ENCODE data around the gene COL9A3. TPM values are rescaled to one million over a fixed set of nuclear protein-coding genes. Genes with fewer than 3 reads are reported as not detected.
A peak's percentile ranks its signal among the peaks of the same experiment; 100 is the strongest.

Gene COL9A3
- total RNA-seq, 6 experiments from 2014 or later = 1.5 to 7.6 (median 3.5) TPM

DNA sequence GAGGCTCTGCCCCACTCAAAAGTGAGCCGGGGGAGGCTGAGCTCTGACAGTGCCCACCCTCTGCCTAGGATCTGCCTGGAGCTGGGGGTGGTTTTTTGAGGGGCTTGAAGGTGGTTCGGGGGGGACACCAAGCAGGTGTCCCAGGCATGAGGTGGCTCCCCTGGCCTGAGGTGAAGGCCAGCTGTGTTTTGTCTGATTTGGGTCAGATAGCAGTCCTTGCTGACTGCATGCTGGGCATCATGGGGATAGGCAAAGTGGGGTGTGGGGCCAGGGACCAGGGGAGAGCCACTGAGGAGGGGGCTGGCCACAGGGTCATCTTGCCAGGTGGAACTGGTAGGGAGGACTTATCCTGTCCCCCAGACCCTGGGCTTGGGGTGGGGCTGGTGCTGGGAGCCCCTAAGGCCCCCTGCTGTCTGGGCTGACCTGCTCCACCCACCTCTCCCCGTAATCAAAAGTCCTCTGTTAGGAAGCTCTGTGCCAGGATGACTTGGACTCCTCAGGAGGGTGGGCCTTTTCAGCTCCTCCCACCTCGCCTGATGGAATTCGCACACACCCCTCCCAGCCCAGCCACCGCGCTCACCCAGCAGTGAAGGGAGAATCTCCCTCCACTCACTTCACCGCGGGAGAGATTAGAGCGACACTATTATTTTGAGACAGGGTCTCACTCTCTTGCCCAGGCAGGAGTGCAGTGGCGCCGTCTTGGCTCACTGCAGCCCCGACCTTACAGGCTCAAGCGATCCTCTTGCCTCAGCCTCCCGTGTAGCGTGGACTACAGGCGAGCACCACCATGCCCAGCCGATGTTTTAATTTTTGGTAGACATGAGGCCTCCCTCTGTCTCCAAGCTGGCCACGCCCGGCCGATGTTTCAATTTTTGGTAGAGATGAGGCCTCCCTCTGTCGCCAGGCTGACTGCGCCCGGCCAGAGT is 1.5 kb upstream of the COL9A3 start:
- ATAC-seq (peak in 3 of 4 donors; percentile 4 to 14 (median 9)), DNase-seq (no peak)
- Histone ChIP-seq H3K4me3 (no peak overlapping the region), H3K27ac (no peak overlapping the region), H3K4me1 (peaks cover 0 to 6% (median under 1%) of the 10 kb centered on the region in 4 donors), H3K27me3 (no peaks in the 10 kb centered on the region), H3K36me3 (peaks cover 5 to 26% (median 17%) of the 10 kb centered on the region in 4 donors), H3K9me3 (no peaks in the 10 kb centered on the region)
- intact Hi-C loops (cut with DNase I) = no loop called here
- TF ChIP-seq POLR2A (IDR thresholded peaks at IDR 0.05) = no peak
- TF ChIP-seq, protein P1, sequence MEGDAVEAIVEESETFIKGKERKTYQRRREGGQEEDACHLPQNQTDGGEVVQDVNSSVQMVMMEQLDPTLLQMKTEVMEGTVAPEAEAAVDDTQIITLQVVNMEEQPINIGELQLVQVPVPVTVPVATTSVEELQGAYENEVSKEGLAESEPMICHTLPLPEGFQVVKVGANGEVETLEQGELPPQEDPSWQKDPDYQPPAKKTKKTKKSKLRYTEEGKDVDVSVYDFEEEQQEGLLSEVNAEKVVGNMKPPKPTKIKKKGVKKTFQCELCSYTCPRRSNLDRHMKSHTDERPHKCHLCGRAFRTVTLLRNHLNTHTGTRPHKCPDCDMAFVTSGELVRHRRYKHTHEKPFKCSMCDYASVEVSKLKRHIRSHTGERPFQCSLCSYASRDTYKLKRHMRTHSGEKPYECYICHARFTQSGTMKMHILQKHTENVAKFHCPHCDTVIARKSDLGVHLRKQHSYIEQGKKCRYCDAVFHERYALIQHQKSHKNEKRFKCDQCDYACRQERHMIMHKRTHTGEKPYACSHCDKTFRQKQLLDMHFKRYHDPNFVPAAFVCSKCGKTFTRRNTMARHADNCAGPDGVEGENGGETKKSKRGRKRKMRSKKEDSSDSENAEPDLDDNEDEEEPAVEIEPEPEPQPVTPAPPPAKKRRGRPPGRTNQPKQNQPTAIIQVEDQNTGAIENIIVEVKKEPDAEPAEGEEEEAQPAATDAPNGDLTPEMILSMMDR (IDR thresholded peaks at IDR 0.05) = no peak
- 29% methylated on average over 10 of the region's 24 CpGs for WGBS (ENCODE audit: insufficient coverage, low coverage, low lambda C conversion rate, missing lambda C conversion rate)

- no peak for DNase-seq
- H3K4me3 ChIP-seq = no peak overlapping the region
- intact Hi-C loops (cut with DNase I) = no loop called here
- no peaks in the 10 kb centered on the region for H3K27me3 ChIP-seq
- ATAC-seq = no peak
- 1% methylated on average over 16 of the region's 57 CpGs for WGBS (ENCODE audit: insufficient coverage, low coverage, low lambda C conversion rate, missing lambda C conversion rate)
- H3K9me3 ChIP-seq = no peaks in the 10 kb centered on the region
- peaks cover 0 to 18% (median 12%) of the 10 kb centered on the region in 4 donors for H3K36me3 ChIP-seq
- no peak overlapping the region for H3K27ac ChIP-seq
- peaks cover 0 to 6% (median under 1%) of the 10 kb centered on the region in 4 donors for H3K4me1 ChIP-seq
- TF ChIP-seq, protein P1 (IDR thresholded peaks at IDR 0.05) = no peak
- no peak for TF ChIP-seq POLR2A (IDR thresholded peaks at IDR 0.05)
These were observed 593 bp upstream of the COL9A3 start for GRCh38 chr20:62816031-62816883.

- intact Hi-C loops (cut with DNase I) = no loop called here
- peaks cover 0 to 6% (median under 1%) of the 10 kb centered on the region in 4 donors for H3K4me1 ChIP-seq
- H3K36me3 ChIP-seq = no peaks in the 10 kb centered on the region
- no peaks in the 10 kb centered on the region for H3K9me3 ChIP-seq
- no peaks in the 10 kb centered on the region for H3K27me3 ChIP-seq
- no peak overlapping the region for H3K27ac ChIP-seq
- no CpG with 5 or more reads among the region's 12 CpGs for WGBS (ENCODE audit: insufficient coverage, low coverage, low lambda C conversion rate, missing lambda C conversion rate)
- no peak for TF ChIP-seq POLR2A (IDR thresholded peaks at IDR 0.05)
- TF ChIP-seq, protein P1 (IDR thresholded peaks at IDR 0.05) = no peak
- DNase-seq (no peak), ATAC-seq (no peak)
- H3K4me3 ChIP-seq = no peak overlapping the region
These were observed 1.2 kb downstream of the COL9A3 start for GRCh38 chr20:62817975-62818591.
